NCI-H82 treated with DMSO at 0.1 percent for 48 hours (cell line): ENCODE measurements around the gene HNRNPC.
"Not testable (repeated sequence)": the region's sequence is repeated elsewhere in the genome, so short reads cannot be mapped to it uniquely, and the experiment has no call there.

Experiments used
- DNase-seq: peaks from one replicate; lab custom pipeline; 2025; ENCODE audit not compliant: unreplicated experiment; lab: John Stamatoyannopoulos, UW

The HNRNPC gene

GRCh38 chr14:21194597-21194996 lies 74.6 kb downstream of the HNRNPC start:
- DNase-seq = no peak

DNA sequence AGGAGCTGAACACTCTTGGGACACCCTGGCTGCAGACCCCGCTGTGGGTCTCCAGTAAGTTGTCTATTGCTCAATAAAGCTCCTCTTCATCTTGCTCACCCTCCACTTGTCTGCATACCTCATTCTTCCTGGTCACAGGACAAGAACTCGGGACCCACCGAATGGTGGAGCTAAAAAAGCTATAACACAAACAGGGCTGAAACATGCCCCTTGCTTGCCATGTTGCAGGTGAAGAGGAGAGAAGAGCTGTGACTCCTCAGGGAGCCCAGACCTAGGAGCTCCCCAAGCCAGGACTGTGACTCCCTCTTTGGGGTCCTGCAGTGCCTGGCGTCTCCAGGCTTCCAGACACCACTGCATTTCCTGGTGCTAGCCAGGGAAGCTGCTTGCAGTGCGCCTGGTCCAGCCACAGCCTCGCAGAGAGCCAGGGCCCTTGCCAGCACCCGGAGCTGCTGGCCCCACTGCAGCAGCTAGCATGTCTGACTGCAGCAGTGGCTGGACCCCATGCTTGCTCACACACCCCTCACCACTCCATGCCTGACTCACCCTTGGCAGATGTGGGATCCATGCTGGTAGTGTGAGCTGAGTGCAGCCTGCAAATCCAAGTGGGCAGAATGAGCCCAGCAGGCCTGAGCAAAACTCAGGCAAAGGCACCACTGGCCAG lies 76.2 kb downstream of the HNRNPC start:
- DNase-seq = no peak

DNA sequence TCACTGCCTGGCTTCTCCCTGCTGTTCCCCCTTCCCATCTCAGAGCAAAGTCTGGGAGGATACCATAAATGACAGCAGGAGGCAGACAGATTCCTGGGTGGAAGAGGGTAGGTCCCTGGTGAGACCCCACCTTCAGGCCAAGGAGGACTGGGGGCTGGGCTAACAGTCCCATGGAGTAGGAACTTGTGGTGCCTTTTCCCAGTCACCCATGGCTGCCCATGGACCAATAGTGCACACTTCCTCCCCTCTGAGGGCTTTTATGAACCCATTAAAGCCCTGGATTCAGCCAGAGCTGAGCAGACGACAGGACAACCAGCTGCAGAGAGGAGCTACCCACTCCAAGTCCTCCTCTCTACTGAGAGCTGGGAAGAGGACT lies 76.8 kb downstream of the HNRNPC start:
- DNase-seq = no peak

DNA sequence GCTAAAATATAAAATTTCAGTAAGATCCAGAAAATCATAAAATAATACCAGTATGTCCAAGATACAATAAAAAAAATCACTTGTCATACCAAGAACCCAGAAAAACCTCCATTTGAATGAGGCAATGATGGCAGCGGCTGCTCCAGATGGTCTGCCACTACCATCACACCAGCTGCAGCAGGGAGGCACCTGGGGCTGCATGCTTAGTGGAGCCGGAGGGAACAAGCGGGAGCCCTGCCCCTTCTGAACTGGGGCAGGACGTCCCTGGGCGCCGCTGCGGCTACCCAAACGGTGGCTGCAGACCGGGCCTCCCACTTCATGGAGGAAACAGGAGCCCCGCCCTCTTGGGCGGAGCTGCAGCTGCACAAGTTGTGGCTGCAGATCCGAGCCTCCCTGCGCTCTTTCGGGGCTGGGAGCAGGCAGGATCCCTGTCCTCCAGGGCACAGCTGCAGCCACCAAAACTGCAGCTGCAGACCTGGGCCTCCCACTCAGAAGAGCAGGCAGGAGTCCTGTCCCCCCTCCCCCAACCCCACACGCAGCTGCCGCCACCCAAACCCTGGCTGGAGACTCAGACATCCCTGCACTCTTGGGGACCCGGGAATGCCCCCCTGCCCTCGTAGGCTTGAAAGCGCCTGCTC lies 77.3 kb downstream of the HNRNPC start:
- peak; percentile 24 for DNase-seq

DNA sequence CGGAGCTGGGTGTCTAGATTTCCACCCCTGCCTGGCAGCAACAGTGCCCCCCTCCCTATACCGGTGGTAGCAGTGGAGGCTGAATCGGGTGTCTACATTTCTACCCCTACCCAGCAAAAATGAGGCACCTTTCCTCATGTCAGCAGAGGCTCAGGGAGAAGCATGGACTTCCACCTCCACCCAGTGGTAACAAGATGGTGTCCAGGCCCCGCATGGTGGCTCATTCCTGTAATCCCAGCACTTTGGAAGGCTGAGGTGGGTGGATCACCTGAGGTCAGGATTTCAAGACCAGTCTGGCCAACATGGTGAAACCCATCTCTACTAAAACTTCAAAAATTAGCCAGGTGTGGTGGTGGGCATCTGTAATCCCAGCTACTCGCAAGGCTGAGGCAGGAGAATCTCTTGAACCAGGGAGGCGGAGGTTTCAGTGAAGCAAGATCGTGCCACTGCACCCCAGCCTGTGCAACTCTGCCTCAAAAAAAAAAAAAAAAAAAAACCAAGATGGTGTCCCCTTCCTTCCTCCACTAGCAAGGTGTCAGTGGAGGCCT lies 77.9 kb downstream of the HNRNPC start:
- DNase-seq = no peak

DNA sequence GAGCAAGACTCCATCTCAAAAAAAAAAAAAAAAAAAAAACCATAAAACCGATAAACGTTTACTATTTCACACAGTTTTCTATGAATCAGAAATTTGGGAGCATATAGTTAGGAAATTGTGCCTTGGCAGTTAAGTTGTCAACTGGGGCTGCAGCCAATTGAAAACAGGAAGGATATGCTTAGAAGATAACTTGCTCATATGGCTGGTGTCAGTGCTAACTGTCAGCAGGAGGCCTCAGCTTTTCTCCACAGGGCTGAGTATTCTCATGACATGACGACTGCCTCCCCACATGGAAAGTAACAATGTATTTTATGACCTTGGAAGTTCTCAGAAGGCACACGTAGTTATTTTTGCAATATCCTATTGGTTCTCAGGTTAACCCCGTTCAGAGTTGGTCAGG lies 83.8 kb downstream of the HNRNPC start:
- DNase-seq = no peak

GRCh38 chr14:21184254-21184653 lies 85.0 kb downstream of the HNRNPC start:
- DNase-seq = no peak

GRCh38 chr14:21182166-21182565 lies 87.1 kb downstream of the HNRNPC start:
- no peak for DNase-seq

DNA sequence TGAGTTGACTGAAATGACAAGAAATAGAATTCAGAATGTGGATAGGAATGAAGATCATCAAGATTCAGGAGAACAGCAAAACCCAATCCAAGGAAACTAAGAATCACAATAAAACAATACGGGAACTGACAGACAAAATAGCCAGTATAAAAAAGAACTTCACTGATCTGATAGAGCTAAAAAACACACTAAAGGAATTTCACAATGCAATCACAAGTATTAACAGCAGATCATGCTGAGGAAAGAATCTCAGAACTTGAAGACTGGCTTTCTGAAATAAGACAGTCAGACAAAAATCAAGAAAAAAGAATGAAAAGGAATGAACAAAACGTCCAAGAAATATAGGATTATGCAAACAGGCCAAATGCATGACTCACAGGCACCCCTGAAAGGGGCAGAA lies 98.1 kb downstream of the HNRNPC start:
- no peak for DNase-seq

DNA sequence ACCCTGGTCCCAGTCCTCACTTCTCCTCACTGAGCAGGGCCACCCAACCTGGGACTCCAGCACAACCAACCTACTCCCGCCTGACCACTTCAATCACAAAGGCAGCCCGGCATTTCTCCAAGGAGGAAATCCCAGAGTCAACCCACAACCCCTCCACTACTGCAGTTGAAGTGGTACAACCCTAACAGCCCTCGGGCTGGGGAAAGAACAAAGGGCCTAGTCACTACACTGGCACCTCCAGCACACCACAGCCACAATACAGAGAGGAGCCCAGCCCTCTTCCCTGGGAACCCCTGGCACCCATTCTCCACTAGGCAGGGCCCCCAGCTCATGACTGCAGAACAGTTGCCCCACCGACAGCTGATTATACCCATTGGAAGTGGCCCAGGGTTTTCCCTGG lies 99.7 kb downstream of the HNRNPC start:
- no peak for DNase-seq

GRCh38 chr14:21168055-21168454 lies 101.2 kb downstream of the HNRNPC start:
- no peak for DNase-seq

DNA sequence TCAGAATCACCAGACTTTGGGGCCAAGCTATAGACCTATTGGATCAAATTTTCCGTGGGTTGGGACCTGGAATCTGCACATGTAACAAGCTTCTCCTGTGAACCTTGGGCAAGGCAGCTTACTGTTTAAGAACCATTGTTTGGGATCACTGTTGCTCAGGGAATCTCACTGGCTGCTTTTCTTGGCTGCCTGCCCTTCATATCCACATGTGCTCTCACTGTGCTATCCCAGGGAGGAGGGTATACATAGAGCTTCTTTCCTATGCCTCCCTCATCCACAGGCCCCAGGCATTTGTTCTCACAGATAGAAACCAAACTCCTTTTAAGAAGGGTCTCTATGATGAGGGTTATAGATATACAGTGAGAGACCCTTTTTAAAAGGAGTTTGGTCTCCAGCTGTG lies 103.6 kb downstream of the HNRNPC start:
- DNase-seq = not testable (repeated sequence)

GRCh38 chr14:21165002-21165605 lies 104.1 kb downstream of the HNRNPC start:
- not testable (repeated sequence) for DNase-seq

- DNase-seq = no peak
Observed at GRCh38 chr14:21163871-21164291, 105.4 kb downstream of the HNRNPC start.

- DNase-seq = no peak
Observed at GRCh38 chr14:21162081-21162480, 107.2 kb downstream of the HNRNPC start.

DNA sequence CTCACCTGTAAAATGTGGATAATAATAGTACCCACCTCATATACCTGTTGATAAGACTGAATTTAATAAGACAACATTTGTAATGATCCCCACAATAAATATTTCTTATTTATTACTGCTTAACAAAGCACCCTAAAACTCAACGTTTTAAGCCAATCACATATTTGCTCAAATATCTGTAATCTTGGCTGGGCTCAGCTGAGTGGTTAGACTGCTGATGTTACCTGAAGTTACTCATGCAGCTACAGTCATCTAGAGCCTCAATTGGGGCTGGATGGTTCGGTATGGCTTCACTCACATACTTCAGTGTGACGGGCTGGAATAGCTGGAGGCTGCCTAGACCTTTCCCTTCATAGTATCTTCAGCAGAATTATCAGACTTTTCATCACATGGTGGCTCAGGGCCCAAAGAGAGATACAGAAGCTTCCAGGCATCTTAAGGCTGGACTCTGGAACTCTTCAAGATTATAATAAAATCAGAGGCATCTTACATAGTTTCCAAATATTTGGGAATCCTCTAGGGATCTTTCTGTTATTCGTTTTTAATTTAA lies 109.1 kb downstream of the HNRNPC start:
- no peak for DNase-seq
